Epithelial cell of alveolus of lung (primary cell): ENCODE results near the gene CDT1. TPM values are rescaled to one million over a fixed set of nuclear protein-coding genes. Genes with fewer than 3 reads are reported as not detected.

Source experiments
- total RNA-seq: library from RNA; depleted of rRNA; stranded (reverse); fragments of >200 nt; gene quantifications from 2 replicates; pipeline ENCODE4 v1.2.1, GENCODE V29; 2015

CDT1 gene
- 35.5 and 36.7 TPM in 2 replicates for total RNA-seq

GRCh38 chr16:88803264-88803987 lies at the start of gene CDT1:
Gene CDT1 (plus strand): TSS chr16:88803789. CDS start chr16:88803832, 43 bp downstream.

GRCh38 chr16:88785106-88785924 lies 18.3 kb upstream of the CDT1 start, which contains the start of gene PIEZO1:
Gene PIEZO1 (minus strand): TSS chr16:88785220. CDS start chr16:88784964, 256 bp downstream.

GRCh38 chr16:88811769-88812512 lies 8.4 kb downstream of the CDT1 start, which contains the start of gene APRT:
Gene APRT (minus strand): TSS chr16:88811928. CDS start chr16:88811899, 29 bp downstream.

GRCh38 chr16:88856828-88857727 lies 53.5 kb downstream of the CDT1 start, which contains the start of the genes GALNS and TRAPPC2L:
Gene GALNS (minus strand): TSS chr16:88856947. CDS start chr16:88856877, 70 bp downstream.
Gene TRAPPC2L (plus strand): TSS chr16:88857127. CDS start chr16:88857151, 24 bp downstream.

Other genes starting within 250 kb of the CDT1 start
- gene ZC3H18, start 233.4 kb upstream of the CDT1 start, total RNA-seq, result 13.1 and 23.2 TPM in 2 replicates
- gene IL17C, start 165.2 kb upstream of the CDT1 start, total RNA-seq, result 1.3 TPM in 1 of 2 replicates, not detected in the other
- 229 and 600 TPM in 2 replicates for gene CYBA, start 152.7 kb upstream of the CDT1 start, total RNA-seq
- gene MVD, start 140.7 kb upstream of the CDT1 start, total RNA-seq, result 40.2 and 140 TPM in 2 replicates
- 0.26 TPM in 1 of 2 replicates, not detected in the other for gene SNAI3, start 117.3 kb upstream of the CDT1 start, total RNA-seq
- 28.7 and 34.6 TPM in 2 replicates for gene RNF166, start 97.4 kb upstream of the CDT1 start, total RNA-seq
- gene CTU2, start 97.3 kb upstream of the CDT1 start, total RNA-seq, result 13.6 and 20.8 TPM in 2 replicates
- gene PIEZO1, start 18.6 kb upstream of the CDT1 start, total RNA-seq, result 63.6 and 160 TPM in 2 replicates
- 111 and 212 TPM in 2 replicates for gene APRT, start 8.1 kb downstream of the CDT1 start, total RNA-seq
- 19.0 and 40.9 TPM in 2 replicates for gene GALNS, start 53.2 kb downstream of the CDT1 start, total RNA-seq
- 32.6 and 40.5 TPM in 2 replicates for gene TRAPPC2L, start 53.3 kb downstream of the CDT1 start, total RNA-seq
- not detected in 2 replicates for gene PABPN1L, start 62.9 kb downstream of the CDT1 start, total RNA-seq
- not detected in 2 replicates for gene CBFA2T3, start 173.4 kb downstream of the CDT1 start, total RNA-seq